HEK293 (cell line): ENCODE results near the gene LLGL2.

Experiments
- CTCF ChIA-PET: fragments of 350-600 bp; formaldehyde crosslinking; extraction: SDS; loops from one replicate; lab custom pipeline; 2021; ENCODE audit warnings: antibody characterized with exemption; lab: Yijun Ruan, JAX
- POLR2A ChIA-PET: fragments of 300-600 bp; formaldehyde crosslinking; extraction: SDS; loops from one replicate; lab custom pipeline; 2020; ENCODE audit warnings: antibody characterized with exemption, inconsistent platforms; lab: Yijun Ruan, JAX
- H3K27ac ChIP-seq: fragments of 200-500 bp; sonication (Bioruptor generic); 2 replicates; pipeline ENCODE4 v1.5.1; 2014; ENCODE audit warnings: low read depth, low read length, control low read depth, inconsistent platforms; ENCODE audit errors: extremely low read depth
- H3K36me3 ChIP-seq, 2 experiments: fragments of 200-500 bp in 1 of 2; sonication (Bioruptor generic) in 1 of 2; 1 replicate in 1 of 2; 2 replicates in 1 of 2; pipeline ENCODE4 v1.5.1; 2014 to 2017; ENCODE audit warnings: inconsistent platforms in 2 of 2, low read length in 2 of 2; ENCODE audit not compliant: control insufficient read depth in 2 of 2, insufficient read depth in 1 of 2
- H3K4me1 ChIP-seq: fragments of 200-500 bp; sonication (Bioruptor generic); 2 replicates; pipeline ENCODE4 v1.5.1; 2014; ENCODE audit warnings: mild to moderate bottlenecking, low read length, inconsistent platforms; ENCODE audit not compliant: control insufficient read depth, insufficient read depth
- H3K4me3 ChIP-seq: 2 replicates; pipeline ENCODE4 v1.5.1; 2011; ENCODE audit warnings: low read depth, mild to moderate bottlenecking, control low read depth, low read length, moderate library complexity
- H3K9me3 ChIP-seq: fragments of 200-500 bp; sonication (Bioruptor generic); 2 replicates; pipeline ENCODE4 v1.5.1; 2014; ENCODE audit warnings: low read depth, low read length, inconsistent platforms; ENCODE audit not compliant: control insufficient read depth, insufficient read depth
- GFI1B ChIP-seq: fragments of 450-650 bp; formaldehyde crosslinking; IDR thresholded peaks from 2 replicates; pipeline ENCODE4 v1.5.1; 2016; ENCODE audit warnings: missing biosample characterization, missing genetic modification characterization
- GLI4 ChIP-seq: fragments of 450-650 bp; formaldehyde crosslinking; IDR thresholded peaks from 2 replicates; pipeline ENCODE4 v1.5.1; 2016; ENCODE audit warnings: missing biosample characterization, missing genetic modification characterization
- GLIS2 ChIP-seq: fragments of 450-650 bp; formaldehyde crosslinking; IDR thresholded peaks from 2 replicates; pipeline ENCODE4 v1.5.1; 2016; ENCODE audit warnings: missing biosample characterization, missing genetic modification characterization
- INSM2 ChIP-seq: fragments of 450-650 bp; formaldehyde crosslinking; IDR thresholded peaks from 2 replicates; pipeline ENCODE4 v1.5.1; 2016; ENCODE audit warnings: missing biosample characterization, missing genetic modification characterization
- KLF10 ChIP-seq: fragments of 450-650 bp; IDR thresholded peaks from 2 replicates; pipeline ENCODE4 v1.5.1; 2018; ENCODE audit warnings: missing biosample characterization, mild to moderate bottlenecking, missing genetic modification characterization
- KLF17 ChIP-seq: fragments of 450-650 bp; formaldehyde crosslinking; IDR thresholded peaks from 2 replicates; pipeline ENCODE4 v1.5.1; 2016; ENCODE audit warnings: missing biosample characterization, missing genetic modification characterization
- PATZ1 ChIP-seq: fragments of 450-650 bp; formaldehyde crosslinking; IDR thresholded peaks from 2 replicates; pipeline ENCODE4 v1.5.1; 2016; ENCODE audit warnings: missing biosample characterization, missing genetic modification characterization
- ZNF341 ChIP-seq: fragments of 450-650 bp; formaldehyde crosslinking; IDR thresholded peaks from 2 replicates; pipeline ENCODE4; 2016; ENCODE audit warnings: low read depth, missing biosample characterization, missing genetic modification characterization
- ZNF558 ChIP-seq: fragments of 450-650 bp; formaldehyde crosslinking; IDR thresholded peaks from 2 replicates; pipeline ENCODE4 v1.5.1; 2016; ENCODE audit warnings: missing biosample characterization, missing genetic modification characterization
- ZNF560 ChIP-seq: fragments of 450-650 bp; formaldehyde crosslinking; IDR thresholded peaks from 2 replicates; pipeline ENCODE4 v1.5.1; 2017; ENCODE audit warnings: missing biosample characterization, missing genetic modification characterization, borderline replicate concordance
- ZNF585B ChIP-seq: fragments of 450-650 bp; formaldehyde crosslinking; IDR thresholded peaks from 2 replicates; pipeline ENCODE4 v1.5.1; 2016; ENCODE audit warnings: missing biosample characterization, missing genetic modification characterization
- ZNF596 ChIP-seq: fragments of 450-650 bp; IDR thresholded peaks from 2 replicates; pipeline ENCODE4 v1.5.0; 2018; ENCODE audit warnings: missing biosample characterization, mild to moderate bottlenecking, missing genetic modification characterization, moderate library complexity
- ZNF600 ChIP-seq: fragments of 450-650 bp; formaldehyde crosslinking; IDR thresholded peaks from 2 replicates; pipeline ENCODE4 v1.5.1; 2016; ENCODE audit warnings: missing biosample characterization, missing genetic modification characterization
- ZNF610 ChIP-seq: fragments of 450-650 bp; formaldehyde crosslinking; IDR thresholded peaks from 2 replicates; pipeline ENCODE4 v1.5.1; 2016; ENCODE audit warnings: missing biosample characterization, missing genetic modification characterization, borderline replicate concordance
- ZNF664 ChIP-seq: fragments of 450-650 bp; formaldehyde crosslinking; IDR thresholded peaks from 2 replicates; pipeline ENCODE4 v1.5.1; 2016; ENCODE audit warnings: missing biosample characterization, missing genetic modification characterization
- TF ChIP-seq, protein P1 (sequence below): fragments of 450-650 bp; formaldehyde crosslinking; IDR thresholded peaks from 2 replicates; pipeline ENCODE4 v1.5.1; 2016; ENCODE audit warnings: missing biosample characterization, missing genetic modification characterization
- TF ChIP-seq, protein P2 (sequence below): fragments of 450-650 bp; formaldehyde crosslinking; IDR thresholded peaks from 2 replicates; pipeline ENCODE4 v1.5.1; 2016; ENCODE audit warnings: missing biosample characterization, missing genetic modification characterization, low read depth
- TF ChIP-seq, protein P3 (sequence below): fragments of 450-650 bp; formaldehyde crosslinking; IDR thresholded peaks from 2 replicates; pipeline ENCODE4 v1.5.1; 2017; ENCODE audit warnings: missing biosample characterization, mild to moderate bottlenecking, missing genetic modification characterization, moderate library complexity

The LLGL2 gene

DNA sequence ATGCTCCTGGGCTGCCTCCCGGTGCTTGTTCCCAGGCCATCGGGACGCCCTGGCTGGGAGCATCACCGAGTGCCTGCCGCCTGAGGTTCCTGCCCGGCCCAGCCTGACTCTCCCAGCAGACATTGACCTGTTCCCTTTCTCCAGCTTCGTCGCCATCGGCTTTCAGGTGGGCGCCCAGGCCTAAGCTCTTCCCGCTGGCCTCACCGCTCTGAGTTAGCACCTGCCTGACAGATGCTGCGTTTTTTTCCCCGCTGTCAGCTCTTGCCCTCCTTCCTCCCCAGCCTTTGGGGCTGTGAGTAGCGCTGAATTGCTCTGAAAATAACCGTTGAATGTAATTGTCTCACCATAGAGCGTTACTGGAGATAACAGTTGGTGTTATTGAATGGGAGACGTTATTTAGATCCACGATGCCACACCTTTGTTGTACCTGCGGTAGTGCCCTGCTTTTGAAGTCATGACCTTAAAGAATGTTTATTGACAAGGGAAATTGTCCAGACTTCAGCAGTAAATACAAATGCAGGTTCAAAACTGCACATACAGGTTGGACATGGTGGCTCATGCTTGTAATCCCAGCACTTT, 86.4 kb downstream of the LLGL2 start:
- Histone ChIP-seq H3K36me3 (no peaks in the 10 kb centered on the region), H3K4me1 (no peaks in the 10 kb centered on the region), H3K4me3 (no peak overlapping the region), H3K9me3 (no peaks in the 10 kb centered on the region), H3K27ac (no peak overlapping the region)
- ChIA-PET CTCF (interaction anchor here (0.6 to 10.3 kb wide), 6 partner anchors 11 to 136 kb away, joined by 3 to 102 read pairs (median 6); partner anchors contain the start of gene SMIM5), POLR2A (interaction anchor here (0.7 kb wide), 1 partner anchor 10 kb away, joined by 5 read pairs; no protein-coding TSS in a partner anchor)
- TF ChIP-seq, protein P1, sequence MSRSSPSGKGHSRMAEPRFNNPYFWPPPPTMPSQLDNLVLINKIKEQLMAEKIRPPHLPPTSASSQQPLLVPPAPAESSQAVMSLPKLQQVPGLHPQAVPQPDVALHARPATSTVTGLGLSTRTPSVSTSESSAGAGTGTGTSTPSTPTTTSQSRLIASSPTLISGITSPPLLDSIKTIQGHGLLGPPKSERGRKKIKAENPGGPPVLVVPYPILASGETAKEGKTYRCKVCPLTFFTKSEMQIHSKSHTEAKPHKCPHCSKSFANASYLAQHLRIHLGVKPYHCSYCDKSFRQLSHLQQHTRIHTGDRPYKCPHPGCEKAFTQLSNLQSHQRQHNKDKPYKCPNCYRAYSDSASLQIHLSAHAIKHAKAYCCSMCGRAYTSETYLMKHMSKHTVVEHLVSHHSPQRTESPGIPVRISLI (tag by site-specific recombination): no peak
- no peak for TF ChIP-seq ZNF610 (tag by site-specific recombination)
- no peak for TF ChIP-seq INSM2 (tag by site-specific recombination)
- TF ChIP-seq KLF17 (tag by site-specific recombination): no peak
- TF ChIP-seq, protein P2, sequence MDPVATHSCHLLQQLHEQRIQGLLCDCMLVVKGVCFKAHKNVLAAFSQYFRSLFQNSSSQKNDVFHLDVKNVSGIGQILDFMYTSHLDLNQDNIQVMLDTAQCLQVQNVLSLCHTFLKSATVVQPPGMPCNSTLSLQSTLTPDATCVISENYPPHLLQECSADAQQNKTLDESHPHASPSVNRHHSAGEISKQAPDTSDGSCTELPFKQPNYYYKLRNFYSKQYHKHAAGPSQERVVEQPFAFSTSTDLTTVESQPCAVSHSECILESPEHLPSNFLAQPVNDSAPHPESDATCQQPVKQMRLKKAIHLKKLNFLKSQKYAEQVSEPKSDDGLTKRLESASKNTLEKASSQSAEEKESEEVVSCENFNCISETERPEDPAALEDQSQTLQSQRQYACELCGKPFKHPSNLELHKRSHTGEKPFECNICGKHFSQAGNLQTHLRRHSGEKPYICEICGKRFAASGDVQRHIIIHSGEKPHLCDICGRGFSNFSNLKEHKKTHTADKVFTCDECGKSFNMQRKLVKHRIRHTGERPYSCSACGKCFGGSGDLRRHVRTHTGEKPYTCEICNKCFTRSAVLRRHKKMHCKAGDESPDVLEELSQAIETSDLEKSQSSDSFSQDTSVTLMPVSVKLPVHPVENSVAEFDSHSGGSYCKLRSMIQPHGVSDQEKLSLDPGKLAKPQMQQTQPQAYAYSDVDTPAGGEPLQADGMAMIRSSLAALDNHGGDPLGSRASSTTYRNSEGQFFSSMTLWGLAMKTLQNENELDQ: no peak
- no peak for TF ChIP-seq KLF10 (tag by site-specific recombination)
- TF ChIP-seq, protein P3, sequence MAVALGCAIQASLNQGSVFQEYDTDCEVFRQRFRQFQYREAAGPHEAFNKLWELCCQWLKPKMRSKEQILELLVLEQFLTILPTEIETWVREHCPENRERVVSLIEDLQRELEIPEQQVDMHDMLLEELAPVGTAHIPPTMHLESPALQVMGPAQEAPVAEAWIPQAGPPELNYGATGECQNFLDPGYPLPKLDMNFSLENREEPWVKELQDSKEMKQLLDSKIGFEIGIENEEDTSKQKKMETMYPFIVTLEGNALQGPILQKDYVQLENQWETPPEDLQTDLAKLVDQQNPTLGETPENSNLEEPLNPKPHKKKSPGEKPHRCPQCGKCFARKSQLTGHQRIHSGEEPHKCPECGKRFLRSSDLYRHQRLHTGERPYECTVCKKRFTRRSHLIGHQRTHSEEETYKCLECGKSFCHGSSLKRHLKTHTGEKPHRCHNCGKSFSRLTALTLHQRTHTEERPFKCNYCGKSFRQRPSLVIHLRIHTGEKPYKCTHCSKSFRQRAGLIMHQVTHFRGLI: no peak
- no peak for TF ChIP-seq GLI4 (tag by site-specific recombination)
- TF ChIP-seq ZNF585B: no peak
- TF ChIP-seq PATZ1 (tag by site-specific recombination): no peak
- no peak for TF ChIP-seq ZNF596 (tag by site-specific recombination)

DNA sequence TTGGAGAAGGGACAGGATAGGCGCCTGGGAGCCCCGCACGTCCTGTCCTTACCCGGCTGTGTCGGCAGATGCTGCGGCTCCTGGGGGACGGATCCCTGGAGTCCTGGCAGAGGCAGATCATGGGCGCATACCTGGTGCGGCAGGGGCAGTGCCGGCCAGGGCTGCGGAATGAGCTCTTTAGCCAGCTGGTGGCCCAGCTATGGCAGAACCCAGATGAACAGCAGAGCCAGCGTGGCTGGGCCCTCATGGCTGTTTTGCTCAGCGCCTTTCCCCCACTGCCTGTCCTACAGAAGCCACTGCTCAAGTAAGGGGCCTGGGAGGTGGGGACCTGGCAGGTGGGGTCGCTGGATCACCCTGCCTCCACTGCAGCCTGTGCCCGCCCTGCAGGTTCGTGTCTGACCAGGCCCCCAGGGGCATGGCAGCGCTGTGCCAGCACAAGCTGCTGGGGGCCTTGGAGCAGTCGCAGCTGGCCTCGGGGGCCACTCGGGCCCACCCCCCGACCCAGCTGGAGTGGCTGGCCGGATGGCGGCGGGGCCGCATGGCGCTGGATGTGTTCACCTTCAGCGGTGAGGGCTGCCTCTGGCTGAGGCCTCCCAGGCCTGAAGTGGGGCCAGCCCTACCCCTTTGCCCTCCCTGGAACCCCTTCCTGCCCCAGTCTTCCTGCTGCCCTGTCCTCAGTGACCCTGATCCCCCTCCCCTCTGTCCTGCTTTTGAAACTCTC, 87.6 kb downstream of the LLGL2 start:
- ChIA-PET POLR2A (interaction anchor here (0.8 kb wide), 1 partner anchor 17 kb away, joined by 3 read pairs; no protein-coding TSS in a partner anchor), CTCF (interaction anchor here (0.6 to 10.3 kb wide), 4 partner anchors 12 to 1022 kb away, joined by 3 to 102 read pairs (median 4); no protein-coding TSS in a partner anchor)
- H3K27ac ChIP-seq: no peak overlapping the region
- no peaks in the 10 kb centered on the region for H3K36me3 ChIP-seq
- H3K4me3 ChIP-seq: no peak overlapping the region
- H3K9me3 ChIP-seq: no peaks in the 10 kb centered on the region
- TF ChIP-seq GLIS2 (tag by site-specific recombination): peak; percentile 13; the same call in 1 of the 2 replicates
- TF ChIP-seq ZNF560: no peak
- no peak for TF ChIP-seq ZNF341 (tag by site-specific recombination)
- TF ChIP-seq ZNF664 (tag by site-specific recombination): no peak
- TF ChIP-seq ZNF558 (tag by site-specific recombination): no peak
- TF ChIP-seq GFI1B: no peak
- peak; percentile 45; the same call in 1 of the 2 replicates for TF ChIP-seq ZNF600
- no peaks in the 10 kb centered on the region for H3K4me1 ChIP-seq
